ENCODE measurements around the gene HSPBP1. TPM values are rescaled to one million over a fixed set of nuclear protein-coding genes. Genes with fewer than 3 reads are reported as not detected.

Gene HSPBP1
- total and polyA plus RNA-seq, 2 of the 4 experiments (the other 2 are of a cell fraction) = 21.0 to 43.2 TPM

GRCh38 chr19:55312621-55313512 lies 33.0 kb upstream of the HSPBP1 start (continued):
- no peak for TF ChIP-seq RAD21 (IDR thresholded peaks at IDR 0.05; ENCODE audit: low read length)

GRCh38 chr19:55311797-55312196 lies 31.9 kb upstream of the HSPBP1 start:
- Histone ChIP-seq H2BK15ac (ENCODE audit: low read depth, low read length) (no peak overlapping the region), H2BK20ac (ENCODE audit: low read depth, low read length) (no peak overlapping the region), H3K36me3 (ENCODE audit: control insufficient read depth, insufficient read depth, low read length) (peaks cover 16% of the 10 kb centered on the region), H3K4me3 (ENCODE audit: insufficient read depth, low read depth, low read length) (no peak overlapping the region), H4K20me1 (ENCODE audit: insufficient read depth, low read length) (no peaks in the 10 kb centered on the region), H2AK5ac (ENCODE audit: low read depth, low read length) (no peak overlapping the region), H2BK5ac (ENCODE audit: low read depth, low read length, poor library complexity, severe bottlenecking) (no peak overlapping the region), H4K91ac (ENCODE audit: insufficient read depth, low read depth, low read length) (no peak overlapping the region), H4K5ac (ENCODE audit: low read depth, low read length) (no peak overlapping the region), H3K23ac (ENCODE audit: low read depth, low read length) (no peak overlapping the region), H4K8ac (ENCODE audit: low read depth in 2 of 2, low read length in 2 of 2) (no peak overlapping the region), H3K27ac (ENCODE audit: insufficient read depth, low read length) (no peak overlapping the region), H3K18ac (ENCODE audit: low read depth, low read length) (no peak overlapping the region), H3K56ac (ENCODE audit: extremely low read depth, insufficient read depth, low read length) (no peak overlapping the region), H3K9me1 (ENCODE audit: insufficient read depth, low read length) (no peaks in the 10 kb centered on the region), H3K27me3 (ENCODE audit: control insufficient read depth, insufficient read depth, low read length) (no peaks in the 10 kb centered on the region), H3K4ac (ENCODE audit: low read depth, low read length) (no peak overlapping the region), H2AFZ (replicated peaks; ENCODE audit: low read length, poor library complexity) (no peak overlapping the region), H2AK9ac (replicated peaks; ENCODE audit: low read depth, low read length, poor library complexity) (no peak overlapping the region), H3K4me2 (ENCODE audit: low read depth, low read length) (no peak overlapping the region), H3K14ac (replicated peaks; ENCODE audit: low read depth, low read length) (no peak overlapping the region), H3K9ac (ENCODE audit: low read depth, low read length) (no peak overlapping the region), H3K9me3 (ENCODE audit: control insufficient read depth, insufficient read depth, low read length) (peaks cover 1% of the 10 kb centered on the region; the same call in 1 of the 2 replicates), H3K79me1 (ENCODE audit: low read depth in 1 of 2, low read length in 2 of 2) (no peaks in the 10 kb centered on the region), H2BK120ac (ENCODE audit: low read depth, low read length) (no peak overlapping the region), H3K4me1 (ENCODE audit: control insufficient read depth, insufficient read depth, low read length) (no peaks in the 10 kb centered on the region; the same call in 1 of the 2 replicates)
- intact Hi-C loops (cut with micrococcal nuclease) = no loop called here
- ChIA-PET CTCF (no interaction called here), POLR2A (ENCODE audit: unreplicated experiment) (no interaction called here)
- no CpG with 5 or more reads among the region's 18 CpGs for WGBS, 2 experiments (ENCODE audit: extremely low coverage in 2 of 2, insufficient read length in 1 of 2)
- no TSS peak for BruUV-seq (replicated peaks)
- TF ChIP-seq CHD1 (IDR thresholded peaks at IDR 0.05; ENCODE audit: low read depth, low read length) (no peak), MXI1 (IDR thresholded peaks at IDR 0.05; ENCODE audit: borderline replicate concordance, low read depth, low read length) (no peak), CEBPB (IDR thresholded peaks at IDR 0.05; ENCODE audit: low read depth, low read length) (no peak), RFX5 (IDR thresholded peaks at IDR 0.05; ENCODE audit: low read depth, low read length) (no peak), BHLHE40 (IDR thresholded peaks at IDR 0.05; ENCODE audit: low read depth, low read length) (no peak), SMC3 (IDR thresholded peaks at IDR 0.05; ENCODE audit: low read depth, low read length) (no peak), RCOR1 (IDR thresholded peaks at IDR 0.05; ENCODE audit: insufficient replicate concordance, low read length) (no peak), POLR2A (IDR thresholded peaks at IDR 0.05; ENCODE audit: low read depth, low read length) (no peak), CTCF (conservative IDR thresholded peaks at IDR 0.05; ENCODE audit: low read depth, low read length) (no peak), USF2 (IDR thresholded peaks at IDR 0.05; ENCODE audit: low read depth, low read length) (no peak), MAFK (IDR thresholded peaks at IDR 0.05; ENCODE audit: low read depth, low read length) (no peak)
- dilution Hi-C loops (cut with HindIII; ENCODE audit: low sequenced_read_pairs, unreplicated experiment) = no loop called here
- DNase-seq (no peak), ATAC-seq (ENCODE audit: low read depth) (no peak)
- in situ Hi-C loops (cut with MboI; ENCODE audit: low sequenced_read_pairs) = no loop called here
